DND-41 (cell line): Measurements from ENCODE around the gene POLK.

Experiments used
- ATAC-seq: fragments of 200-7000 bp; cut with Tn5 transposase; 3 replicates; pipeline ENCODE4 v1.9.1; 2021; ENCODE audit warnings: low read depth; ENCODE audit not compliant: insufficient read depth
- DNase-seq: peaks from one replicate; pipeline ENCODE4 v3.0.0-alpha.2; 2020
- H2AFZ ChIP-seq: 2 replicates; pipeline ENCODE4 v1.6.0; 2012; ENCODE audit warnings: low read depth, low read length
- H3K27ac ChIP-seq: 2 replicates; pipeline ENCODE4 v1.5.1; 2012; ENCODE audit warnings: low read length, inconsistent platforms
- H3K27me3 ChIP-seq: fragments of 200-600 bp; sonication (generic); 2 replicates; pipeline ENCODE4 v1.6.0; 2012; ENCODE audit warnings: low read length, mild to moderate bottlenecking, inconsistent platforms; ENCODE audit not compliant: insufficient read depth, poor library complexity
- H3K36me3 ChIP-seq: 2 replicates; pipeline ENCODE4 v1.5.1; 2012; ENCODE audit warnings: low read length, inconsistent platforms; ENCODE audit not compliant: insufficient read depth
- H3K4me1 ChIP-seq: 2 replicates; pipeline ENCODE4 v1.5.1; 2012; ENCODE audit warnings: mild to moderate bottlenecking, low read length; ENCODE audit not compliant: insufficient read depth
- H3K4me2 ChIP-seq: 2 replicates; pipeline ENCODE4 v1.6.0; 2012; ENCODE audit warnings: mild to moderate bottlenecking, moderate library complexity, low read length, inconsistent platforms; ENCODE audit not compliant: insufficient read depth
- H3K4me3 ChIP-seq, 2 experiments: fragments of 200-600 bp in 1 of 2; shearing (Covaris generic) in 1 of 2; 2 replicates each; pipeline ENCODE4 v1.5.1; 2012 to 2016; ENCODE audit warnings: inconsistent platforms in 2 of 2, low read length in 2 of 2, mild to moderate bottlenecking in 2 of 2, low read depth in 1 of 2, moderate library complexity in 1 of 2
- H3K79me2 ChIP-seq: 2 replicates; pipeline ENCODE4 v1.6.0; 2012; ENCODE audit warnings: low read length, inconsistent platforms; ENCODE audit not compliant: insufficient read depth
- H3K9ac ChIP-seq: 2 replicates; pipeline ENCODE4 v1.6.0; 2012; ENCODE audit warnings: low read depth, mild to moderate bottlenecking, inconsistent platforms, low read length, moderate library complexity
- H3K9me3 ChIP-seq: 2 replicates; pipeline ENCODE4 v1.5.1; 2012; ENCODE audit warnings: low read length, moderate library complexity, mild to moderate bottlenecking, inconsistent platforms; ENCODE audit not compliant: insufficient read depth, severe bottlenecking
- H4K20me1 ChIP-seq: 2 replicates; pipeline ENCODE4 v1.6.0; 2012; ENCODE audit warnings: low read length; ENCODE audit not compliant: insufficient read depth
- EZH2 ChIP-seq: IDR thresholded peaks from 3 replicates; pipeline ENCODE4 v1.6.1; 2012; ENCODE audit warnings: borderline replicate concordance, low read depth, mild to moderate bottlenecking, moderate library complexity, low read length, inconsistent platforms; ENCODE audit not compliant: severe bottlenecking
- TF ChIP-seq, protein P1 (sequence below): IDR thresholded peaks from 2 replicates; pipeline ENCODE4 v1.5.1; 2012; ENCODE audit warnings: borderline replicate concordance, low read length, moderate library complexity, mild to moderate bottlenecking; ENCODE audit not compliant: poor library complexity, severe bottlenecking; ENCODE audit errors: extremely low read depth

Gene POLK

GRCh38 chr5:75524591-75524990, 12.9 kb downstream of the POLK start:
- Histone ChIP-seq H3K4me2 (no peak overlapping the region), H3K27ac (no peak overlapping the region), H3K4me3 (no peak overlapping the region), H4K20me1 (peaks cover 13% of the 10 kb centered on the region; the same call in 1 of the 2 replicates), H2AFZ (no peak overlapping the region), H3K27me3 (no peaks in the 10 kb centered on the region), H3K36me3 (no peaks in the 10 kb centered on the region), H3K9ac (no peak overlapping the region), H3K4me1 (no peaks in the 10 kb centered on the region), H3K79me2 (peaks cover 96% of the 10 kb centered on the region), H3K9me3 (peaks cover 18% of the 10 kb centered on the region)
- ATAC-seq: no peak
- TF ChIP-seq, protein P1, sequence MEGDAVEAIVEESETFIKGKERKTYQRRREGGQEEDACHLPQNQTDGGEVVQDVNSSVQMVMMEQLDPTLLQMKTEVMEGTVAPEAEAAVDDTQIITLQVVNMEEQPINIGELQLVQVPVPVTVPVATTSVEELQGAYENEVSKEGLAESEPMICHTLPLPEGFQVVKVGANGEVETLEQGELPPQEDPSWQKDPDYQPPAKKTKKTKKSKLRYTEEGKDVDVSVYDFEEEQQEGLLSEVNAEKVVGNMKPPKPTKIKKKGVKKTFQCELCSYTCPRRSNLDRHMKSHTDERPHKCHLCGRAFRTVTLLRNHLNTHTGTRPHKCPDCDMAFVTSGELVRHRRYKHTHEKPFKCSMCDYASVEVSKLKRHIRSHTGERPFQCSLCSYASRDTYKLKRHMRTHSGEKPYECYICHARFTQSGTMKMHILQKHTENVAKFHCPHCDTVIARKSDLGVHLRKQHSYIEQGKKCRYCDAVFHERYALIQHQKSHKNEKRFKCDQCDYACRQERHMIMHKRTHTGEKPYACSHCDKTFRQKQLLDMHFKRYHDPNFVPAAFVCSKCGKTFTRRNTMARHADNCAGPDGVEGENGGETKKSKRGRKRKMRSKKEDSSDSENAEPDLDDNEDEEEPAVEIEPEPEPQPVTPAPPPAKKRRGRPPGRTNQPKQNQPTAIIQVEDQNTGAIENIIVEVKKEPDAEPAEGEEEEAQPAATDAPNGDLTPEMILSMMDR: no peak
- no peak for TF ChIP-seq EZH2
- DNase-seq: no peak

- no peak for DNase-seq
- Histone ChIP-seq H3K9me3 (peaks cover 14% of the 10 kb centered on the region), H3K9ac (no peak overlapping the region), H3K36me3 (no peaks in the 10 kb centered on the region), H3K27ac (no peak overlapping the region), H3K79me2 (peaks cover 96% of the 10 kb centered on the region), H4K20me1 (peaks cover 13% of the 10 kb centered on the region; the same call in 1 of the 2 replicates), H2AFZ (no peak overlapping the region), H3K4me1 (no peaks in the 10 kb centered on the region), H3K4me3 (no peak overlapping the region), H3K4me2 (no peak overlapping the region), H3K27me3 (no peaks in the 10 kb centered on the region)
- no peak for ATAC-seq
- TF ChIP-seq, protein P1: no peak
- no peak for TF ChIP-seq EZH2
These were observed 13.7 kb downstream of the POLK start for GRCh38 chr5:75525344-75525743.

DNA sequence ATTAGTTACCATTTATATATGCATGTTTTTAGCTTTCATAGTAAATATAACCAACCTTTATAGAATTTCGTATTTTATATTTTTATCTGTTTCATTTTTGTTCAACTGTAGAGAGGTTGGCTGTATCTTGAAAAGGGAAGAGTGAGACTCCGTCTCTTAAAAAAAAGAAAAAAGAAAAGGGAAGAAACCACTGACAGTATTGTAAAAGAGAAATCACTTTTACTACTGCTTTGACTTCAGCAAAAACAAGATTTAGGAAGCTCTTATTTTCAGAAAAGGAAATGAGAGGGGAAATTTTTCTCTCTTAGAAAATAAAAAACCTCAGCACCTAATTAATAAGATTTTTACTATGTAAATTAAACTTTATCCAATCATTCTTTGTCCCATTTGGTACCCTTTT, 14.4 kb downstream of the POLK start:
- DNase-seq (no peak), ATAC-seq (no peak)
- H2AFZ ChIP-seq: no peak overlapping the region
- H4K20me1 ChIP-seq: peaks cover 13% of the 10 kb centered on the region; the same call in 1 of the 2 replicates
- peaks cover 94% of the 10 kb centered on the region for H3K79me2 ChIP-seq
- TF ChIP-seq, protein P1: no peak
- no peak for TF ChIP-seq EZH2
- H3K4me2 ChIP-seq: no peak overlapping the region
- H3K9ac ChIP-seq: no peak overlapping the region
- no peaks in the 10 kb centered on the region for H3K4me1 ChIP-seq
- H3K36me3 ChIP-seq: no peaks in the 10 kb centered on the region
- H3K27me3 ChIP-seq: no peaks in the 10 kb centered on the region
- H3K4me3 ChIP-seq: no peak overlapping the region
- peaks cover 7% of the 10 kb centered on the region for H3K9me3 ChIP-seq
- no peak overlapping the region for H3K27ac ChIP-seq

DNA sequence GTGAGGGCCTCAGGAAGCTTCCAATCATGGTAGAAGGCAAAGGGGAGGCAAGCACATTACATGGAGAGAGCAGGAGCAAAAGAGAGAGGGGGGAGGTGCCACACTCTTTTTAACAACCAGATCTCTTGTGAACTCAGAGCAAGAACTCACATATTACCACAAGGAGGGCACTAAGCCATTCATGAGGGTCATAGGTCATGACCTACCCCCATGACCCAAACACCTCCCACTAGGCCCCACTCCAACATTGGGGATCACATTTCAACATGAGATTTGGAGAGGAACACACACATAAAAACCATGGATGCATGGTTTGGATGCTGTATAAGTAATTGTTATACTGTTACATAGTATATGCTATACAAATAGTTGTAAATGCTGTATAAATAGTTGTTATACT, 17.5 kb downstream of the POLK start:
- peaks cover 9% of the 10 kb centered on the region; the same call in 1 of the 2 replicates for H4K20me1 ChIP-seq
- H3K79me2 ChIP-seq: peaks cover 94% of the 10 kb centered on the region
- H3K4me1 ChIP-seq: no peaks in the 10 kb centered on the region
- no peak for DNase-seq
- ATAC-seq: no peak
- H3K4me3 ChIP-seq: no peak overlapping the region
- H3K27ac ChIP-seq: no peak overlapping the region
- H3K36me3 ChIP-seq: peaks cover 2% of the 10 kb centered on the region
- no peak overlapping the region for H3K9ac ChIP-seq
- no peaks in the 10 kb centered on the region for H3K9me3 ChIP-seq
- H3K4me2 ChIP-seq: no peak overlapping the region
- no peak overlapping the region for H2AFZ ChIP-seq
- H3K27me3 ChIP-seq: no peaks in the 10 kb centered on the region
- TF ChIP-seq, protein P1: no peak
